HCT116 (cell line): Measurements from ENCODE around the gene ARMH4. TPM values are rescaled to one million over a fixed set of nuclear protein-coding genes. Genes with fewer than 3 reads are reported as not detected.

Experiments used
- ATAC-seq: fragments of 200-7000 bp; cut with Tn5 transposase; 2 replicates; pipeline ENCODE4 v1.9.1; 2020; ENCODE audit warnings: mild to moderate bottlenecking, moderate library complexity
- BruUV-seq: library from RNA; stranded (reverse); fragments of 400-500 nt; replicated peaks from 2 replicates; lab custom pipeline; 2021; lab: Mats Ljungman, UMichigan
- CTCF ChIA-PET: fragments of 300-600 bp; sonication (Branson Sonifier 250); formaldehyde crosslinking; loops from one replicate; lab custom pipeline; 2021; ENCODE audit warnings: antibody characterized with exemption; lab: Charles Lee
- POLR2A ChIA-PET: fragments of 300-600, 350-600 bp; sonication (Branson Sonifier 250); formaldehyde crosslinking; loops from one replicate; lab custom pipeline; 2021; ENCODE audit warnings: antibody characterized with exemption; lab: Charles Lee
- RAD21 ChIA-PET, 2 experiments: fragments of 300-600 bp; sonication (Branson Sonifier 250); formaldehyde crosslinking; loops; one replicate each; lab custom pipeline; 2023; ENCODE audit warnings: low total read pairs in 2 of 2; ENCODE audit not compliant: uncharacterized antibody in 2 of 2, unreplicated experiment in 2 of 2, low non-redundant PET in 1 of 2; lab: Charles Lee
- DNase-seq: peaks from one replicate; pipeline ENCODE4 v3.0.0-alpha.2; 2010; ENCODE audit warnings: low read depth, low spot score
- H2AFZ ChIP-seq: fragments of 200-600 bp; shearing (Covaris generic), sonication (generic); 2 replicates; pipeline ENCODE4 v1.6.1; 2017; ENCODE audit warnings: low read depth, mixed run types, mixed read lengths, antibody characterized with exemption, low read length; ENCODE audit not compliant: poor library complexity, severe bottlenecking
- H3K27ac ChIP-seq: 2 replicates; pipeline ENCODE4 v1.5.1; 2012; ENCODE audit warnings: low read depth, low read length
- H3K27me3 ChIP-seq: fragments of 200-600 bp; sonication (generic); 2 replicates; pipeline ENCODE4 v1.6.1; 2016; ENCODE audit warnings: mixed run types, low read length, mixed read lengths; ENCODE audit not compliant: insufficient read depth
- H3K36me3 ChIP-seq, 2 experiments: fragments of 200-500 bp in 1 of 2; fragments of 200-600 bp in 1 of 2; sonication (Bioruptor generic) in 1 of 2; sonication (generic) in 1 of 2; 2 replicates each; pipeline versions ENCODE4 v1.5.1 to v1.6.1; 2014 to 2016; ENCODE audit warnings: low read length in 2 of 2, inconsistent platforms in 1 of 2, mixed read lengths in 1 of 2, mixed run types in 1 of 2; ENCODE audit not compliant: insufficient read depth in 2 of 2, control insufficient read depth in 1 of 2
- H3K4me1 ChIP-seq, 2 experiments: fragments of 200-600 bp in 1 of 2; sonication (generic) in 1 of 2; 2 replicates each; pipeline versions ENCODE4 v1.5.1 to v1.6.1; 2012 to 2017; ENCODE audit warnings: low read length in 2 of 2, inconsistent platforms in 1 of 2, mild to moderate bottlenecking in 1 of 2, mixed read lengths in 1 of 2, mixed run types in 1 of 2, moderate library complexity in 1 of 2; ENCODE audit not compliant: insufficient read depth in 2 of 2, control insufficient read depth in 1 of 2
- H3K4me2 ChIP-seq: fragments of 200-600 bp; sonication (generic); 2 replicates; pipeline ENCODE4 v1.6.1; 2017; ENCODE audit warnings: mixed run types, low read length, mixed read lengths
- H3K4me3 ChIP-seq, 2 experiments: fragments of 200-600 bp in 1 of 2; sonication (generic) in 1 of 2; replicated peaks in 1 of 2; 2 replicates each; pipeline ENCODE4 v1.5.1; 2011 to 2016; ENCODE audit warnings: low read length in 2 of 2, control low read depth in 1 of 2, low read depth in 1 of 2, mild to moderate bottlenecking in 1 of 2, mixed read lengths in 1 of 2, mixed run types in 1 of 2
- H3K79me2 ChIP-seq: fragments of 200-600 bp; sonication (generic); 2 replicates; pipeline ENCODE4 v1.6.1; 2017; ENCODE audit warnings: mild to moderate bottlenecking, mixed run types, low read length, moderate library complexity, mixed read lengths; ENCODE audit not compliant: insufficient read depth
- H3K9ac ChIP-seq: fragments of 200-600 bp; sonication (generic); 2 replicates; pipeline ENCODE4 v1.6.1; 2016; ENCODE audit warnings: low read length, mixed read lengths
- H3K9me2 ChIP-seq: fragments of 200-600 bp; sonication (generic), shearing (Covaris generic); 2 replicates; pipeline ENCODE4 v1.6.1; 2017; ENCODE audit warnings: mixed run types, mild to moderate bottlenecking, moderate library complexity; ENCODE audit not compliant: insufficient read depth
- H3K9me3 ChIP-seq, 2 experiments: fragments of 200-500 bp in 1 of 2; fragments of 200-600 bp in 1 of 2; sonication (Bioruptor generic) in 1 of 2; sonication (generic) in 1 of 2; 2 replicates each; pipeline ENCODE4 v1.6.1; 2014 to 2017; ENCODE audit warnings: low read length in 2 of 2, mixed read lengths in 2 of 2, inconsistent platforms in 1 of 2, low read depth in 1 of 2, mild to moderate bottlenecking in 1 of 2, mixed run types in 1 of 2, moderate library complexity in 1 of 2; ENCODE audit not compliant: control insufficient read depth in 1 of 2, insufficient read depth in 1 of 2
- H4K20me1 ChIP-seq: fragments of 200-600 bp; sonication (generic), shearing (Covaris generic); 2 replicates; pipeline ENCODE4 v1.6.1; 2017; ENCODE audit warnings: mixed run types, mild to moderate bottlenecking, moderate library complexity; ENCODE audit not compliant: insufficient read depth
- CBX3 ChIP-seq: IDR thresholded peaks from 2 replicates; pipeline ENCODE4 v1.6.1; 2012; ENCODE audit warnings: low read depth
- EGR1 ChIP-seq: IDR thresholded peaks from 2 replicates; pipeline ENCODE4 v1.6.1; 2012; ENCODE audit warnings: low read depth
- FOSL1 ChIP-seq: IDR thresholded peaks from 2 replicates; pipeline ENCODE4 v1.6.1; 2012; ENCODE audit warnings: low read depth
- JUND ChIP-seq: IDR thresholded peaks from 2 replicates; pipeline ENCODE4 v1.6.1; 2012
- POLR2A ChIP-seq: IDR thresholded peaks from 2 replicates; pipeline ENCODE4 v1.7.0; 2011; ENCODE audit warnings: borderline replicate concordance; ENCODE audit not compliant: insufficient read depth, insufficient read length; ENCODE audit errors: extremely low read depth
- SIN3A ChIP-seq: IDR thresholded peaks from 2 replicates; pipeline ENCODE4 v1.6.1; 2012; ENCODE audit warnings: low read depth
- TCF7L2 ChIP-seq: IDR thresholded peaks from 2 replicates; pipeline ENCODE4 v1.7.0; 2011; ENCODE audit warnings: borderline replicate concordance, inconsistent platforms; ENCODE audit not compliant: insufficient read depth, insufficient read length; ENCODE audit errors: extremely low read depth
- ZNF274 ChIP-seq: fragments of 200-500 bp; sonication (Bioruptor generic); IDR thresholded peaks from 2 replicates; pipeline ENCODE4 v1.6.1; 2014; ENCODE audit warnings: mild to moderate bottlenecking, low read depth, low read length, inconsistent platforms
- intact Hi-C: fragments of 100-400 bp; cut with micrococcal nuclease; formaldehyde crosslinking; loops from 2 replicates; pipeline ENCODE4 v1.10.0; 2022
- total RNA-seq: library from RNA; stranded (reverse); gene quantifications from one replicate; pipeline ENCODE4 v1.2.1, GENCODE V29; 2021; ENCODE audit not compliant: unreplicated experiment
- TF ChIP-seq, protein P1 (sequence below): IDR thresholded peaks from 2 replicates; pipeline ENCODE4 v1.6.1; 2011; ENCODE audit warnings: mild to moderate bottlenecking, low read length, moderate library complexity; ENCODE audit not compliant: insufficient replicate concordance; ENCODE audit errors: extremely low read depth
- TF ChIP-seq, protein P2 (sequence below), 3 experiments: fragments of 200-600 bp in 1 of 3; sonication (generic) in 1 of 3; IDR thresholded peaks in 2 of 3; conservative IDR thresholded peaks in 1 of 3; 2 replicates each; pipeline ENCODE4 v1.5.1; 2012 to 2017; ENCODE audit warnings: low read depth in 2 of 3, low read length in 2 of 3, antibody characterized with exemption in 1 of 3, borderline replicate concordance in 1 of 3, control low read depth in 1 of 3, mild to moderate bottlenecking in 1 of 3, mixed read lengths in 1 of 3, mixed run types in 1 of 3, moderate library complexity in 1 of 3; ENCODE audit not compliant: insufficient read depth in 1 of 3

The ARMH4 gene
- total RNA-seq, 1 experiment from 2014 or later = 1.7 TPM

- ChIA-PET CTCF (no interaction called here), RAD21 (no interaction called here), POLR2A (no interaction called here)
- Histone ChIP-seq H3K9me2 (no peaks in the 10 kb centered on the region), H3K4me2 (no peak overlapping the region), H4K20me1 (no peaks in the 10 kb centered on the region), H3K4me3 (no peak overlapping the region), H3K36me3 (no peaks in the 10 kb centered on the region), H2AFZ (no peak overlapping the region), H3K9ac (no peak overlapping the region), H3K79me2 (no peaks in the 10 kb centered on the region), H3K27ac (no peak overlapping the region), H3K4me1 (no peaks in the 10 kb centered on the region), H3K9me3 (no peaks in the 10 kb centered on the region), H3K27me3 (peaks cover 37% of the 10 kb centered on the region)
- intact Hi-C loops = no loop called here
- no TSS peak for BruUV-seq
- ATAC-seq (no peak), DNase-seq (no peak)
- TF ChIP-seq CBX3 = no peak
- TF ChIP-seq POLR2A = no peak
- TF ChIP-seq SIN3A = no peak
- TF ChIP-seq JUND = no peak
- TF ChIP-seq FOSL1 = no peak
- no peak for TF ChIP-seq EGR1
- TF ChIP-seq ZNF274 = no peak
- TF ChIP-seq, protein P1, sequence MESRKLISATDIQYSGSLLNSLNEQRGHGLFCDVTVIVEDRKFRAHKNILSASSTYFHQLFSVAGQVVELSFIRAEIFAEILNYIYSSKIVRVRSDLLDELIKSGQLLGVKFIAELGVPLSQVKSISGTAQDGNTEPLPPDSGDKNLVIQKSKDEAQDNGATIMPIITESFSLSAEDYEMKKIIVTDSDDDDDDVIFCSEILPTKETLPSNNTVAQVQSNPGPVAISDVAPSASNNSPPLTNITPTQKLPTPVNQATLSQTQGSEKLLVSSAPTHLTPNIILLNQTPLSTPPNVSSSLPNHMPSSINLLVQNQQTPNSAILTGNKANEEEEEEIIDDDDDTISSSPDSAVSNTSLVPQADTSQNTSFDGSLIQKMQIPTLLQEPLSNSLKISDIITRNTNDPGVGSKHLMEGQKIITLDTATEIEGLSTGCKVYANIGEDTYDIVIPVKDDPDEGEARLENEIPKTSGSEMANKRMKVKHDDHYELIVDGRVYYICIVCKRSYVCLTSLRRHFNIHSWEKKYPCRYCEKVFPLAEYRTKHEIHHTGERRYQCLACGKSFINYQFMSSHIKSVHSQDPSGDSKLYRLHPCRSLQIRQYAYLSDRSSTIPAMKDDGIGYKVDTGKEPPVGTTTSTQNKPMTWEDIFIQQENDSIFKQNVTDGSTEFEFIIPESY = no peak
- TF ChIP-seq, protein P2, sequence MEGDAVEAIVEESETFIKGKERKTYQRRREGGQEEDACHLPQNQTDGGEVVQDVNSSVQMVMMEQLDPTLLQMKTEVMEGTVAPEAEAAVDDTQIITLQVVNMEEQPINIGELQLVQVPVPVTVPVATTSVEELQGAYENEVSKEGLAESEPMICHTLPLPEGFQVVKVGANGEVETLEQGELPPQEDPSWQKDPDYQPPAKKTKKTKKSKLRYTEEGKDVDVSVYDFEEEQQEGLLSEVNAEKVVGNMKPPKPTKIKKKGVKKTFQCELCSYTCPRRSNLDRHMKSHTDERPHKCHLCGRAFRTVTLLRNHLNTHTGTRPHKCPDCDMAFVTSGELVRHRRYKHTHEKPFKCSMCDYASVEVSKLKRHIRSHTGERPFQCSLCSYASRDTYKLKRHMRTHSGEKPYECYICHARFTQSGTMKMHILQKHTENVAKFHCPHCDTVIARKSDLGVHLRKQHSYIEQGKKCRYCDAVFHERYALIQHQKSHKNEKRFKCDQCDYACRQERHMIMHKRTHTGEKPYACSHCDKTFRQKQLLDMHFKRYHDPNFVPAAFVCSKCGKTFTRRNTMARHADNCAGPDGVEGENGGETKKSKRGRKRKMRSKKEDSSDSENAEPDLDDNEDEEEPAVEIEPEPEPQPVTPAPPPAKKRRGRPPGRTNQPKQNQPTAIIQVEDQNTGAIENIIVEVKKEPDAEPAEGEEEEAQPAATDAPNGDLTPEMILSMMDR (IDR thresholded peaks at IDR 0.05 in 2 of 3, conservative IDR thresholded peaks at IDR 0.05 in 1 of 3; ENCODE audit: borderline replicate concordance in 1 of 3, insufficient read depth in 1 of 3, low read depth in 2 of 3, low read length in 2 of 3) = no peak
- no peak for TF ChIP-seq TCF7L2
Observed at GRCh38 chr14:58027904-58028303, 124.1 kb downstream of the ARMH4 start.
